H54 (cell line): ENCODE measurements around the gene RNF144A.

Experiments
- DNase-seq: peaks from one replicate; pipeline ENCODE4 v3.0.0; 2011; ENCODE audit warnings: low spot score, mixed read lengths; ENCODE audit not compliant: insufficient read length
- FAIRE-seq: peaks from 3 replicates; lab custom pipeline; 2011; peaks lifted over from hg19 to GRCh38; lab: Jason Lieb, UNC
- POLR2A ChIP-seq: IDR thresholded peaks from 2 replicates; pipeline ENCODE4 v1.6.1; 2011; ENCODE audit warnings: low read depth, mild to moderate bottlenecking, low read length

RNF144A gene

DNA sequence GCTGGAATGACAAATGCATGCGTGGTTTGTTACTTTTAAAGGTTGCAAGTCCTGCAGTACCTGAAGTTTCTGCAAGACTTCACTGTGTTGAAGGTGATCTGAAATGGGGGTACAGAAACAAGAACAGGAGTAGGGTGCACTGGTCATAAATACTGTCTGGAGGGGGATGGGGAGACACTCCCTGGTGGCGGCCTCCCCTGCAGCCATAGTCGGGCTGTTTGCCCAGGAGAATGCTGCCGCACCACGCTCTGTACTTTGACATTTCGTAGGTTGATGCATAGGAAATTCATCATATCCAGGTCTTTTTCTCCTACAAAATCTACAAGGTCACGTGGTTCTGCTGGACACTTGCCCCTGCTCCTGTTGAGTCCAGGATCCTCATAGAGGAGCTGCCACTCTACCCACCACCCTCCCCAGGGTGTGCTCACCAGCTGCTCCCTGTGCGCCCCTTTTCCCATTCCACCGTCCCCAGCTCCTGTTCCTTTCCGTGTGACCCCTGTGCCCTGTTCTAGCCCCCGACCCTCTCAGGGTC lies 103.8 kb downstream of the RNF144A start:
- FAIRE-seq (no peak), DNase-seq (no peak)
- TF ChIP-seq POLR2A = no peak

DNA sequence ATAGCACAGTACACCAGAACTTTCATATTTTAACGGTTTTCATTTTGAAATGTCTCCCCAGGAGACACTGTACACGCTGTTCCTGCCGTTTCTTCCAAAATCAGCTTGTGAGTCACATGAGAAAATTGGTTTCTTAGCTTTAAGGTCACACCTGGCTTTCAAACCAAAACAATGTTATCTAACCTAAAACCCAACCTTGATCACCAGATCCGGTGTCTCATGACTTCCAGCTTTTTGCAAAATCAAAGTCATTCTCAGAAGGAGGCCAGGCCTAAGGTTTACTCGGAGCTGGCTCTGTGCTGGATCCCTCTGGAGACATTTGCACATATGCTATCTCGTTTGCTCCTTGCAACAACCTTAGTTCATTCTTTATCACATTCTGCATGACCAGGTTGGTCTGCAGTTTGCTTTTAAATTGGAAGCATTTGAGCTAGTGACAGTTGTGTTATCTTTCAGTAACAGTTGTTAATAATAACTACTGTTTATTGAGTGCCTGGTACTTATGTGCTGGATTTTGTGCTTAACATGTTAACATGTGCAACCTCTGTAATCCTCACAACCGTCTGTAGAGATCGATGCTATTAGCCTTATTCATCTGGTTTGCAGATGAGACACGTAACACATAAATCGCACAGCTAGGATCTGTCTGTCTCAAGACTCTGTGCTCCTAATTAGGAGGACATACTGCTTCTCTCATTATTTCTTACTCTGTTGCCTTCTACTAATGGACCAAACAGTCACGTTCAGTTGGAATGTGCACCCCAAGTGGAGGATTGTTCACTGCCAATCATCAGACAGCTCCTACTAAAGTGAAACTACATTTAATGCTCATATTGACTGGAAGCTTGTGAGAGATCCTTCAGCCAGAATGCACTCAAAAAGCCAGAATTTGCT lies 105.5 kb downstream of the RNF144A start:
- TF ChIP-seq POLR2A = no peak
- DNase-seq (no peak), FAIRE-seq (no peak)

DNA sequence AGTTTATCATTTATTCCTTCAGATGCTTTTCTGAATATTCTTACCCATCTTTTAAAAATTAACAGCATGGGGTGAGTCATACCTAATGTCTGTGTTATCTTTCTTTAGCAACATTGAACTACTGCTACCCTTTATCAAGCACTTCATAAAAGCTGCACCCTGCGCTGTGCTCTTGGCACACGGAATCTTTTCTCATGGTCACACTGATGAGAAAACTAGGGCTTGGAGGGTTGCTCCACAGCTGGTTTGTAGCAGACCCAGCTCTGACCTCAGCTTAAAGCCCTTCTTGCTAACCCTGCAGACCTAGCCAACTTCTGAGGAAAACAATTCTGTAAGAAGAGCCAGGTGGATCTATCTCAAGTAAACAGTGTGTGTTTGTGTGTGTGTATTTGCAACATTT lies 106.3 kb downstream of the RNF144A start:
- no peak for FAIRE-seq

DNA sequence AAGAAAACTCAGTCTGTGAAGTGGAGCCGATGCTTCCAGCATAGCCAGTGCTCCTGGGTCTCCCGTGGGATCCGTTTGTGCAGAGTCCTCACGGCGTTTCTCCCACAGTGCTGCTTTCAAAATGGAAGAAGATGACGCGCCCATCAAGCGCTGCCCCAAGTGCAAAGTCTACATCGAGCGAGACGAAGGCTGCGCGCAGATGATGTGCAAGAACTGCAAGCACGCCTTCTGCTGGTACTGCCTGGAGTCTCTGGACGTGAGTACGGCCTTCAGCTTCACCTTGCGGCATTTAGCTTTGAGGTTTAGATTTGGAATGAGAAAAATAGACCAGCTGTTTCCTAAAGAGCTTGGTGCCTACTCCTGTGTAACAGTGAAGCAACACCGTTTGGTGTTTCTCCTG lies 107.0 kb downstream of the RNF144A start:
- TF ChIP-seq POLR2A = no peak
- no peak for DNase-seq
- FAIRE-seq = no peak

More for the DNA sequence above, 106.3 kb downstream of the RNF144A start:
- no peak for TF ChIP-seq POLR2A
- DNase-seq = no peak

DNA sequence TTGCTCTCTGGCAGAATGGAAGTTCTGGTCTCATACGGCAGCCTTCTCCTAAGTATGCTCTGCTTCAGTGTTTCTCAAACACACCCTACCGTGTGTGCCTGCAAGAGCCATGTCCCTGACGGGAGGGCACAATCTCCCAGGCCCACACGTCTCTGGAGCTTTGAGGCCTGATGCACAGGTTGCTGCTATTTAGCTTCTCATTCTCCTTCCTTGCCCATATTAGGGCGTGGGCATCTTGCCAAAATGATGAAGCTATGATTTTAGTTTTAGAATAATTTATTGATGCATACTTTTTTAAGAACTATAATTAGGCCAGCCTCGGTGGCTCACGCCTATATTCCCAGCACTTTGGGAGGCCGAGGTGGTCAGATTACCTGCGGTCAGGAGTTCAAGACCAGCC lies 107.9 kb downstream of the RNF144A start:
- DNase-seq = no peak
- no peak for FAIRE-seq
- TF ChIP-seq POLR2A = no peak

DNA sequence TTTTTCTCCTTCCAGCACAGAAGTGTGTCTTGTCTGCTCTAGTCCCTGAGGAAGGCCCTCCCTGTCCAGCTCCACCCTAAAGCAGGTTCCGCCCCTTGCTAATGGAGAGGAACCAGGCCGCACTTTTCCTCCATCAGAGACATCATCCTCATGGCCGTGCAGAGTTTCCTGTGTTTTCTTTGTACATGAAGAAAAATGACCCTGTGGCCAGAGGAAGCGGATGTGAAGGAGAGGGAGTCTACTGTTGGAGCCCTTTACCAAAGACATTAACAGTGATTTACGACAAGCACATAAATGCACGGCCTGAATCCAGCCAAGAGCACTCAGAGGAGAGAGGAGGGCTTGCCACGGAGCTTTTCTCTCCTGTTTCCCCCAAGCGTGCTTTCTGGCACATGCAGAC lies 109.5 kb downstream of the RNF144A start:
- DNase-seq = no peak
- FAIRE-seq = no peak
- no peak for TF ChIP-seq POLR2A

DNA sequence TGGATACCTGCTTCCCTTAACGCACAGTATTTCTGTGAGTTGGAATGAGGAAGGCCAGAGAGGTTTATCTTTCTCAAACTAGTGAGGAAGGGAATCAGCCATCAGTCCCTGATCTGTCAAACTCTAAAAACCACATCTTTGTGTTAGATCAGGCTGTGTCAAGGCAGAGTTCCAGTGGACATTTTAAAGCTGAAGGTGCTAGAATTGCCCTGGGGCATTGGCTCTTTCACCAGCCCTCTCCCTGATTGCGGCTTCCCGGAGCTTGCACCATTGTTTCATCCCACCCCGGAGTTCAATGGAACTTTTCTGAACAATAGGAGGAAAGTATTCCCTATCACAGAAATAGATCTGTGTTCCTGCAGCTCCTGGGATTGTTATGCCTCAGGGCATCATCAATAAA lies 110.2 kb downstream of the RNF144A start:
- no peak for TF ChIP-seq POLR2A
- no peak for DNase-seq
- no peak for FAIRE-seq

DNA sequence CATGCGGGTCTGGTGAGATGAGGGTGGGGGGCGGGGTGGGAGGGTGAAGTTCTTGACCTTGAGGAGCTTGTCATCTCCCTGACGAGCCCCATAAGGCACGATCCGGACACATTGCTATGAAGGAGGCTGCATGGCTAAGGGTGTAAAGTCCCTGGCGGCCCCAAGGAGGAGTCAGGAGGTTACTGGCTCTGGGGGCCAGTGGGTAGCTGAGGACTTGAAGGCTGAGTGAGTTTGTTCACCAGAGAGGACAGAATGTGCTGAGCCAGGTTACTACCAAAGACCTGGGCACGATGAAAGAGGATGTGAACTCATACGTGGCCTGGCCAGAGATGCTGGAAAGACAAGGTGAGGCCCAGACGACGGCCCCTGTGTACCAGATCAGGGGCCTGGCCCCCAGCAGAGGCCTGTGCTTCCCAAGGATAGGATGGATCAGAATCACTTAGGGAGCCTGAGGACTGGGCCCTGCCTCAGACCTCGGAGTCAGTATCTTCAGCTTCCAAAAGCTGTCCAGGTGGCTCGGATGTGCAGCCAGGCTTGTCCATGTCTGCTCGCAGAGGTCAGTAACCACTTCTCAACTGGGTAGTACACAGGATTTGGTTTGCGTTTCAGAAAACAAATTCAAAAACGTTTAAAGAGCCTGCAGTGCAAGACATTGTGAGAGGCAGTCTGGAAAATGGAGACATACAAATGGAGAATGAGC lies 110.9 kb downstream of the RNF144A start:
- no peak for DNase-seq
- TF ChIP-seq POLR2A = no peak
- FAIRE-seq = no peak

DNA sequence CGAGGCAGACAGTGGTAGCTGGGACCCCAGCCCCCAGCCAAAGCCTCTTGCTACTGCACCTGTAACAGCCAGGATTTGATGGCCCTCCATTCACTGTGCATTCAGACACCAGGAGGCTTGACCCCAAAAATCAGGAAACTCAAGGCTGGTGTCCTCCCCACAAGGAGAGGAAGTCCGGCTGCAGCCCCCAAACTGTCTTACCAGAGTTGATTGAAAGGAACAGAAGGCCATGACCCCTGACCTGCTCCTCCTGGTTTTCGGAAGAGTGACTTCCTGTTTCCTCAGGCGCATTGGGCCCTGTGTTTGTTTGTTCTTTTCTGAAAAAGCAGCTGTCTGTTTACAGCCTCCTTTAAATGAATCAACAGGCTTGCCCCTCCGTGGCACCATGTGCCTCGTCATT lies 111.6 kb downstream of the RNF144A start:
- DNase-seq (no peak), FAIRE-seq (no peak)
- no peak for TF ChIP-seq POLR2A

DNA sequence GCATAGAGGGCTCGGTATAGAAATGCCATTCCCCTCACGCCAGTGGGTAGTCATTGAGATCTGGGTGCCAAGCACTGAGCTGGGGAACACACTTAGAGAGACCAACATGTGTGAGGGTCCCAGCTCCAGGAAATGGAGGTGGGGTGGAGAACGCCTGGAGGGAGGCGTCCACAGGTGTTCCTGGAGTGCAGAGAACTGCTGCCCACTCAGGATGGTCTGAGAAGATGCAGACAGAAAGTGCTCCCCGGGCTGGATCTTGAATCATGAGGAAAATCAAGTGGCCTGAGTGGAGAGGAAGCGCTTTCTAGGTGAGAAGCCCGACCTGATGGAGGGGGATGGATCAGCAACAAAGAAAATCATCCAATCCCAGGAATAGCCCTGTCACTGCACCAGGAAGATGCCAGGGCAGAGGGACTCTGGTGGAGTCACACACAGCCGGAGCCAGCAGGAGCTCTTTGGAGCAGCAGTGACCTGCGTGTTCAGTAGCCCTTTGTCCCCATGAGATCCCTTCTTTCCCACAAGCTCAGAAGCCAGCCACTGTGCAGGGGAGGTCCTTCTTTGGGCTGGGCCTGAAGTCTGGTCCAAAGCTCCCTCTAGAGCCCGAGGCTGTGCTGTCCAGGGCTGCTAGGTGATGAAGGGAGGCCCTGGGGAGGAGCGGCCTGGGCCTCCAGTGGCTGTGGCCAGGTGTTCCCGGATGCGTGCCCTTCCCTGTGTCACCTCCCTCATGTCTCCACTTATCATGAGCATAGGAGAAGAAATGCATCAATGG lies 112.3 kb downstream of the RNF144A start:
- no peak for TF ChIP-seq POLR2A
- DNase-seq = no peak
- FAIRE-seq = no peak

DNA sequence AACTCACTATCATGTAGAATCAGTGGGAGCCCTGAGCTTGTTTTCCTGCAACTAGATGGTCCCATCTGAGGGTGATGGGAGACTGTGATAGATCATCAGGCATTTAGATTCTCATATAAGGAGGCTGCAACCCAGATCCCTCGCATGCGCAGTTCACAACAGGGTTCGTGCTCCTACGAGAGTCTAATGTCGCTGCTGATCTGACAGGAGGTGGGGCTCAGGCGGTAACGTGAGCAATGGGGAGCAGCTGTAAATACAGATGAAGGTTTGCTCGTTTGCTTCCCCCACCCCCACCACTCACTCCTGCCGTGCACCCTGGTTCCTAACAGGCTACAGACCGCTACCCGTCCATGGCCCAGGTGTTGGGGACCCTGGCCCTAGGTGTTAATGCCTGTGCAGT lies 113.6 kb downstream of the RNF144A start:
- DNase-seq = no peak
- FAIRE-seq = no peak
- no peak for TF ChIP-seq POLR2A

DNA sequence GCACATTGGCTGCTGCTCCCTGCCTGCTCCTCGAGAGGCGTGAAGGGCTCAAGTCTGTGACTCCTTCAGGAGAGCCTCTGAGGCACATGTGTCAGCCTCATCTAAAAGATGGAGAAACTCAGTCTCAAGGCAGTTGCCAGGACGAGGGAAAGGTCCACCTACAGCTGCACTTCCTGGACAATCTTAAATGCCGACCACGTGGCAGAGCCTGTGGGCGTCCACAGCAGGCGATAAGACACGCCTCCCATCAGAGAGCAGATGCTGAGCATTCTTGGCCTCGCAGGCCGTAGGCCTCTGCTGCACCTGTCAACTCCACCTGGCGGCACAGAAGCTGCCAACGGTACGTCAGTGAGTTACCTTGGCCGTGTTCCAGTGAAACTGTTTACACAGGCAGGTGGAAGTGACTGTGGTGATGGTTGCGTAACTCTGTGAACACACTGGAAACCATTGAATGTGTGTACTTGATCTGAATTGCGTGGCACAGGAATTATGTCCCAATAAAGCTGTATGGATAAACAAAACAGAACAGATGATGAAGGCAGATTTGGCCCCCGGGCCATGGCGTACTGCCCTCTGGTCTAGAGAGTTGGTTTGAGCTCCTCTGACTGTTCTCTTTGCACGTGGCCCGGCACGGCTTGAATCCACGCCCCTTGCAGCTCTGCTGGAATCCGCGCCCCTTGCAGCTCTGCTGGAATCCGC lies 114.5 kb downstream of the RNF144A start:
- no peak for FAIRE-seq

DNA sequence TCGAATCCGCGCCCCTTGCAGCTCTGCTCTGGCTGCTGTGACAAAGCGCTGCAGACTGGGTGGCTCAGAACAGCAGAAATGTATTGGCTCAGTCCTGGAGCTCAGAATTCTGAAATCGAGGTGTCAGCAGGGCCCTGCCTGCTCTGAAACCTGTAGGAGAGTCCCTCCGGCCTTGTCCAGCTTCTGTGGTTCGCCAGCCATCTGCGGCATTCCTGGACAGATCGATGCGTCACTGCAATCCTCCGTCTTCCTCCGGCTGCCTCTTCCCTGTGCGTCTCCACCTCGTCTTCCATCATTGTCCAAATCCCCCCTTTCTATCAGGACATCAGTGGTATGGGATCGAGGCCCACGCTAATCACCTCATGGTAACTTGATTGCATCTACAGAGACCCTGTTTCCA lies 115.2 kb downstream of the RNF144A start:
- FAIRE-seq (no peak), DNase-seq (no peak)
- no peak for TF ChIP-seq POLR2A

More for the DNA sequence above, 114.5 kb downstream of the RNF144A start:
- no peak for DNase-seq
- no peak for TF ChIP-seq POLR2A
